Measurements from ENCODE around the gene SDC1.

The SDC1 gene

GRCh38 chr2:20216130-20217025 is 8.6 kb downstream of the SDC1 start:
- TF ChIP-seq CTCF (IDR thresholded peaks at IDR 0.05; ENCODE audit: poor library complexity, severe bottlenecking) = no peak
- Histone ChIP-seq H3K27ac (ENCODE audit: poor library complexity, severe bottlenecking) (peak overlapping the region; percentile 97), H3K4me3 (ENCODE audit: severe bottlenecking) (no peak overlapping the region), H3K4me1 (ENCODE audit: insufficient read depth, poor library complexity, severe bottlenecking) (peaks cover 96% of the 10 kb centered on the region), H3K36me3 (ENCODE audit: low read depth) (peaks cover 73% of the 10 kb centered on the region), H3K9me3 (ENCODE audit: severe bottlenecking) (no peaks in the 10 kb centered on the region), H3K27me3 (ENCODE audit: insufficient read depth, poor library complexity, severe bottlenecking) (no peaks in the 10 kb centered on the region)
- no peak for ATAC-seq (ENCODE audit: low read depth)
- no peak for DNase-seq (ENCODE audit: low spot score)

- Histone ChIP-seq H3K27me3 (ENCODE audit: insufficient read depth, poor library complexity, severe bottlenecking) (no peaks in the 10 kb centered on the region), H3K4me1 (ENCODE audit: insufficient read depth, poor library complexity, severe bottlenecking) (peaks cover 95% of the 10 kb centered on the region), H3K36me3 (ENCODE audit: low read depth) (peaks cover 73% of the 10 kb centered on the region), H3K9me3 (ENCODE audit: severe bottlenecking) (no peaks in the 10 kb centered on the region), H3K4me3 (ENCODE audit: severe bottlenecking) (no peak overlapping the region), H3K27ac (ENCODE audit: poor library complexity, severe bottlenecking) (peak overlapping the region; percentile 97)
- ATAC-seq (ENCODE audit: low read depth) (no peak), DNase-seq (ENCODE audit: low spot score) (no peak)
- TF ChIP-seq CTCF (IDR thresholded peaks at IDR 0.05; ENCODE audit: poor library complexity, severe bottlenecking) = no peak
Measured at GRCh38 chr2:20215183-20216040, 9.5 kb downstream of the SDC1 start.

GRCh38 chr2:20214566-20215182 is 10.3 kb downstream of the SDC1 start:
- peaks cover 74% of the 10 kb centered on the region for H3K36me3 ChIP-seq (ENCODE audit: low read depth)
- no peak overlapping the region for H3K4me3 ChIP-seq (ENCODE audit: severe bottlenecking)
- DNase-seq (ENCODE audit: low spot score) (no peak), ATAC-seq (ENCODE audit: low read depth) (no peak)
- H3K27me3 ChIP-seq (ENCODE audit: insufficient read depth, poor library complexity, severe bottlenecking) = no peaks in the 10 kb centered on the region
- H3K4me1 ChIP-seq (ENCODE audit: insufficient read depth, poor library complexity, severe bottlenecking) = peaks cover 96% of the 10 kb centered on the region
- no peak for TF ChIP-seq CTCF (IDR thresholded peaks at IDR 0.05; ENCODE audit: poor library complexity, severe bottlenecking)
- H3K27ac ChIP-seq (ENCODE audit: poor library complexity, severe bottlenecking) = peak overlapping the region; percentile 97
- H3K9me3 ChIP-seq (ENCODE audit: severe bottlenecking) = no peaks in the 10 kb centered on the region

- peak overlapping the region; percentile 97 for H3K27ac ChIP-seq (ENCODE audit: poor library complexity, severe bottlenecking)
- peaks cover 97% of the 10 kb centered on the region for H3K4me1 ChIP-seq (ENCODE audit: insufficient read depth, poor library complexity, severe bottlenecking)
- H3K36me3 ChIP-seq (ENCODE audit: low read depth) = peaks cover 75% of the 10 kb centered on the region
- ATAC-seq (ENCODE audit: low read depth) (no peak), DNase-seq (ENCODE audit: low spot score) (no peak)
- no peak for TF ChIP-seq CTCF (IDR thresholded peaks at IDR 0.05; ENCODE audit: poor library complexity, severe bottlenecking)
- H3K4me3 ChIP-seq (ENCODE audit: severe bottlenecking) = no peak overlapping the region
- no peaks in the 10 kb centered on the region for H3K9me3 ChIP-seq (ENCODE audit: severe bottlenecking)
- H3K27me3 ChIP-seq (ENCODE audit: insufficient read depth, poor library complexity, severe bottlenecking) = no peaks in the 10 kb centered on the region
Measured at GRCh38 chr2:20213651-20214565, 11.0 kb downstream of the SDC1 start.
